GM20000 (cell line): ENCODE results near the gene SLC6A8.
A peak's percentile ranks its signal among the peaks of the same experiment; 100 is the strongest.

ENCODE experiments used
- DNase-seq: peaks from one replicate; pipeline ENCODE4 v3.0.0; 2012; ENCODE audit warnings: low spot score
- TF ChIP-seq, protein P1 (sequence below): IDR thresholded peaks from 2 replicates; pipeline ENCODE4 v1.5.1; 2012; ENCODE audit warnings: mild to moderate bottlenecking, control low read depth; ENCODE audit errors: extremely low read depth, missing control alignments

The SLC6A8 gene

DNA sequence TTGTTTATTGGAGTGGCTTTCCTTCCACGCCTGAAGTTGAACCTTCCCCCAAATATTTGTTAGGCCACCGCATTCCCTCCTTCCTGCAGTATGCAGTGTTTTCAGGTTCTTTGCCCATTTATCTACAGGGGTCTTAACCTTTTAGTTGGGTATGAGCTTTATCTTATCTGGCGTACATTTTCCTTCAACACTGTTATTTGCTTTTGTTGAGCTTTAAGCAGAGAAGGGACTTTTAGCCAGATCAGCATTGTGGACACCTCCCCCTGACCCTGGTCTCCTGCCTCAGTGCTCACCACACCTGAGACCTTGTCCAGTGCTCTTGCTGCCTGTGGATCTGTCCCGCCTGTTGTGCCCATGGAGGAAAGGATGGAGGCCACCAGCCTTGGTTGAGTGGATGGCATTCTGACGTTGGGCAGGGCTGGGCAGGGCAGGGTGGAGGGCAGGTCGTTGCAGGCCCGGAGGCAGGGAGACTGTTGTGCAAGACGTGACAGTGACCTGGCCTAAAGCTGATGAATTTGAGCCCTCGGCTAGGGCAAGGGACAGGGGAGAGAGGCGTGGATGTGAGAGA is 41.7 kb upstream of the SLC6A8 start:
- DNase-seq: peak; percentile 12
- TF ChIP-seq, protein P1, sequence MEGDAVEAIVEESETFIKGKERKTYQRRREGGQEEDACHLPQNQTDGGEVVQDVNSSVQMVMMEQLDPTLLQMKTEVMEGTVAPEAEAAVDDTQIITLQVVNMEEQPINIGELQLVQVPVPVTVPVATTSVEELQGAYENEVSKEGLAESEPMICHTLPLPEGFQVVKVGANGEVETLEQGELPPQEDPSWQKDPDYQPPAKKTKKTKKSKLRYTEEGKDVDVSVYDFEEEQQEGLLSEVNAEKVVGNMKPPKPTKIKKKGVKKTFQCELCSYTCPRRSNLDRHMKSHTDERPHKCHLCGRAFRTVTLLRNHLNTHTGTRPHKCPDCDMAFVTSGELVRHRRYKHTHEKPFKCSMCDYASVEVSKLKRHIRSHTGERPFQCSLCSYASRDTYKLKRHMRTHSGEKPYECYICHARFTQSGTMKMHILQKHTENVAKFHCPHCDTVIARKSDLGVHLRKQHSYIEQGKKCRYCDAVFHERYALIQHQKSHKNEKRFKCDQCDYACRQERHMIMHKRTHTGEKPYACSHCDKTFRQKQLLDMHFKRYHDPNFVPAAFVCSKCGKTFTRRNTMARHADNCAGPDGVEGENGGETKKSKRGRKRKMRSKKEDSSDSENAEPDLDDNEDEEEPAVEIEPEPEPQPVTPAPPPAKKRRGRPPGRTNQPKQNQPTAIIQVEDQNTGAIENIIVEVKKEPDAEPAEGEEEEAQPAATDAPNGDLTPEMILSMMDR: no peak

DNA sequence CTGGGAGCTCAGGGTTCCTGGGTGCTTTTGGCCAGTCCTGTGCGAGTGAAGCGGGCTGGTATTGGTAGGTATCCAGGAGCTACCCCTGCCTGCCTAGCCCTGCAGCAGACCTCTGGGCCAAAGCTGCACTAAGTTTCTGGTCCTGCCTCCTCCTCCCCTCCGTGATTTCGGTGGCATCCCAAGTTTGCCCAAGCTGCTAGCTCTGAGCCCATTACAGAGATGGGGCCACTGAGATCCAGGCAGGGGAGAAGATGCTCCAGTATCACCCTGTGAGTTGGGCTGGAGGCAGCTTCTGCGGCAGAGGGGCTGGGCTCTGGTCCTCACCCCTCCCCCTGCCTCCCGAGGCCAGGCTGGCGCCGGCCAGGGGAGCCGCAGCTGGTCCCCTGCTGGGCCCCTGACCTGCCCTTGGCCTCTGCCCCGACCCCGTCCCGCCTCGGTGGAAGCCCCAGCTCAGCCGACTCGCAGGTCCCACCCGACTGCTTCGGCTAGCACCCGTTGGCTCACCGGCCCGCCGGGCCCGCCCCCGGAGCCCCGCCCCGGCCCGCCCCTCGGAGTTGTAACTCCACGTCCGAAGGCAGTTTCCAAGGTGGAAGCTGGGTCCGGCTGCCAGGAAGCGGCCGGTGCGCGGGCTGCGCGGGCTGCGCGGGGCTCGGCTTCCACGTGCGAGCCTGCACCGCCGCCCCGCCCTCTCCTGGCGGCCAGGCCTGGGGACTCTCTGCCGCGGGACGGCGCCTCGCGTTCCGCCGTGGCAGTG is 40.9 kb upstream of the SLC6A8 start, which contains the start of gene DUSP9:
DUSP9 (plus strand) TSS at position 584 of the 754 bp plus-strand sequence. CDS start 751 bp downstream, outside the sequence.
- peak; percentile 48 for DNase-seq

DNA sequence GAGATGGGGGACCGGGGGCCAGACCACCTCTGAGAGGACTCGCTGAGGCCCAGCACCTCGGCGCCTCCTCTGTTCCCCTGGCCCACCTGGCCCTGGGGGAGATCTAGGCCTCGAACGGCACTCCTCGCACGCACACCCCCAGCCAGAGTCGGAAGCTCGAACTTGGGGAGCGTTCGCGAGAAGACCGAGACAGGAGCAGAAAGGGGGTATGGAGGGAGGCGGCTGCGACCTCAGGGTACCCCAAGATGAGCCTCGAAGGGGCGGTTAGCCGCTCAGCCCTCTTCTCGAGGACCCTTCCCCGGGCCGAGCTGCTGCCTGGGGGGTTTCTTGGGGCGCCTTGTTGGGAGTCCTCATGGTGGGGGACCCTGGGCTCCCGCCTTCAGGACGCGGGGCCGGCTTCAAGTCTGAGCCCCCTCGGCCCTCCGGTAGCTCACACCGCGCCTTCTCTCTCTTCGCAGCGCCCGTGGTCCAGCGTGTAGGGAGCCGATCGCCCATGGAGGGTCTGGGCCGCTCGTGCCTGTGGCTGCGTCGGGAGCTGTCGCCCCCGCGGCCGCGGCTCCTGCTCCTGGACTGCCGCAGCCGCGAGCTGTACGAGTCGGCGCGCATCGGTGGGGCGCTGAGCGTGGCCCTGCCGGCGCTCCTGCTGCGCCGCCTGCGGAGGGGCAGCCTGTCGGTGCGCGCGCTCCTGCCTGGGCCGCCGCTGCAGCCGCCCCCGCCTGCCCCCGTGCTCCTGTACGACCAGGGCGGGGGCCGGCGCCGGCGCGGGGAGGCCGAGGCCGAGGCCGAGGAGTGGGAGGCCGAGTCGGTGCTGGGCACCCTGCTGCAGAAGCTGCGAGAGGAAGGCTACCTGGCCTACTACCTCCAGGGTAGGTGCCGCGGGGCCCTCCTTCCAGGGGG is 40.0 kb upstream of the SLC6A8 start:
- peak; percentile 25 for DNase-seq
- TF ChIP-seq, protein P1: no peak

More for the DNA sequence above, 40.9 kb upstream of the SLC6A8 start, which contains the start of gene DUSP9:
- TF ChIP-seq, protein P1: no peak

DNA sequence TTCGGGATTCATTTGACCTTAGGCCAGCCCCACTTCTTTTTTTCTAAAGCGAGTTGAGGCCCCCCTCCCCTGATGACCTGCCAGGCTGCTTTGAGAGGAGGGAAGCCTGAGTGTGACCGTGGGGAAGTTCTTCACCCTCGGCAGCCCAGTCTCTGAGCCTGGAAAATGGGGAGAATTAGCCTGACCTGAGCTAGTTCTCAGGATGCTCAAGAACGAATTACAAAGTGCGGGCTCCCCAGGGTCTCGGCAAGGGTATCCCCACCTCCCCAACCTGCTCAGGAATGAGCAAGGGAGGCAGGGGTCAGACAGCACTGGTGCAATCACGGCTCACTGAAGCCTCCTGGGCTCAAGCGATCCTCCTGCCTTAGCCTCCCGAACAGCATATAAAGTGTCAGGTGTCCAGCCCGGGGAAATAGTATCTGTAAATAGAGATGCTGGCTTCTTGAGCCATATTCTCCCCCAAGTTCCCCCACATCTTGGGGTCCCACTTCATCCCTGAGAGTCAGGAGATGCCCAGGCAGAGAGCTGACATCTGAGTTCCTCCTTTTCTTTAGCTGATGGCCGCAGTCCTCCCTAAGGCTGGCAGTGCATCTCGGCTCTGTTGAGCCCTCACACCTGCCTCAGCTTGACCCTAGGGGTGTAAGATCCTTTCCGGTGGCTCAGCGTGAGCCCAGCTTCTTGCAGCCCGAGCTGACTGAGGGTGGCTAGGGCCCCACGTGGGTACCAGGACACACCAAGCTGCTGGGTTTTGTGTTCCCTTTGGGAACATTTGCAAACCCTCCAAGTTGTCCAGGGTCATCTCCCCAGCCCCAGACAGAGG is 39.2 kb upstream of the SLC6A8 start:
- TF ChIP-seq, protein P1: no peak
- DNase-seq: peak; percentile 25

DNA sequence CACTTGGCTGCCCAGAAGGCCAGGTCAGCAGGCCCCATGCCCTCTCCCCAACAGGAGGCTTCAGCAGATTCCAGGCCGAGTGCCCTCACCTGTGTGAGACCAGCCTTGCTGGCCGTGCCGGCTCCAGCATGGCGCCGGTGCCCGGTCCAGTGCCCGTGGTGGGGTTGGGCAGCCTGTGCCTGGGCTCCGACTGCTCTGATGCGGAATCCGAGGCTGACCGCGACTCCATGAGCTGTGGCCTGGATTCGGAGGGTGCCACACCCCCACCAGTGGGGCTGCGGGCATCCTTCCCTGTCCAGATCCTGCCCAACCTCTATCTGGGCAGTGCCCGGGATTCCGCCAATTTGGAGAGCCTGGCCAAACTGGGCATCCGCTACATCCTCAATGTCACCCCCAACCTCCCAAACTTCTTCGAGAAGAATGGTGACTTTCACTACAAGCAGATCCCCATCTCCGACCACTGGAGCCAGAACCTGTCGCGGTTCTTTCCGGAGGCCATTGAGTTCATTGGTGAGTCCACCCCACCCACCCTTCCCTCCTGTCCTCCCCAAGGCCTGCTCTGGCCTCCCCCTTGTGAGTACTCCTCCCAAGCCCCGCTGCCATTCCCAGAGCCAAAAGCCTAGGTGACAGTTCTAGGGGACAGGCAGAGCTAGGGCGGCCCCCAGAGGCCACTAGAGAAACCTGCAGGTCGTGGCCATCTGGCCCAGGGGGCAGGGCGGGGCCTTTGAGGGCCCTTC is 38.4 kb upstream of the SLC6A8 start:
- TF ChIP-seq, protein P1: peak; percentile 51
- peak; percentile 87 for DNase-seq

DNA sequence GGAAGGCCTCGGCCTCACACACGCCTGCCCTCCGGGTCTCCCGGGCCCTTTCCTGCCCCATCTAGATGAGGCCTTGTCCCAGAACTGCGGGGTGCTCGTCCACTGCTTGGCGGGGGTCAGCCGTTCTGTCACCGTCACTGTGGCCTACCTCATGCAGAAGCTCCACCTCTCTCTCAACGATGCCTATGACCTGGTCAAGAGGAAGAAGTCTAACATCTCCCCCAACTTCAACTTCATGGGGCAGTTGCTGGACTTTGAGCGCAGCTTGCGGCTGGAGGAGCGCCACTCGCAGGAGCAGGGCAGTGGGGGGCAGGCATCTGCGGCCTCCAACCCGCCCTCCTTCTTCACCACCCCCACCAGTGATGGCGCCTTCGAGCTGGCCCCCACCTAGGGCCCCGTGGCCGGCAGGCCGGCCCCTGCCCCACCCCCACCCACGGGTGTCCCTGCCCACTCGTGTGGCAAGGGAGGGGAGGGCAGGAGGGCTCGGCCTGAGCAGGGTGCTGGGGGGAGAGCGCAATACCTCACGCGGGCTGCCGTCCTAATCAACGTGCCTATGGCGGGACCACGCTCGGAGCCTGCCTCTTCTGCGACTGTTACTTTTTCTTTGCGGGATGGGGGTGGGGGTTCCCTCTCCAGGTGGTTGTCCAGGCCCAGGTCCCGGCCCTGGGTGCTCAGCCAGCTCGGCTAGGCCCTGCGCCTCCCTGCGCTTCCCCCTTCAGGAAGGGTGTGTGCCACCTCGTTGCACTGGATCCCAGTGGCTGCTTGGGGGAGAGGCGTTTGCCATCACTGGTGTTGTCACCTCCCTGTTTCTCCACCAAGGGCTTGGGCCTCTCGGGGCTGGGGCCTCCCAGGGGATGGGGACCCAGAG is 37.6 kb upstream of the SLC6A8 start:
- TF ChIP-seq, protein P1: no peak
- DNase-seq: peak; percentile 3
